HG03175 (cell line): Measurements from ENCODE around the gene ZFYVE16.
A peak's percentile ranks its signal among the peaks of the same experiment; 100 is the strongest.
"Not testable (repeated sequence)": the region's sequence is repeated elsewhere in the genome, so short reads cannot be mapped to it uniquely, and the experiment has no call there.

Experiments
- ATAC-seq: cut with Tn5 transposase; IDR thresholded peaks from one replicate; pipeline ENCODE4 v1.9.1; 2021; ENCODE audit warnings: mild to moderate bottlenecking, moderate library complexity; ENCODE audit not compliant: unreplicated experiment

ZFYVE16 gene

DNA sequence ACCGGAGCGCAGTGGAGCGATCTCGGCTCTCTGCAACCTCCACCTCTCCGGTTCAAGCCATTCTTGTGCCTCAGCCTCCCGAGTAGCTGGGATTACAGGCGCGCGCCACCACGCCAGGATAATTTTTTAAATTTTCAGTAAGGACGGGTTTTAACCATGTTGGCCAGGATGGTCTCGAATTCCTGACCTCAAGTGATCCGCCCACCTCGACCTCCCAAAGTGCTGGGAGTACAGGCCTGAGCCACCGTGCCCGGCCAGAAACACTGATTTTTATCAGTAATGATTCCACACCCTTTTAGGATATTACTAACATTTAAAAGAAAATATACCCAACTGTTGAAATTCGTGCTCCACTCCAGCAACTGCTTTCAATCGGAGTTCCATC is 79.6 kb downstream of the ZFYVE16 start:
- no peak for ATAC-seq

DNA sequence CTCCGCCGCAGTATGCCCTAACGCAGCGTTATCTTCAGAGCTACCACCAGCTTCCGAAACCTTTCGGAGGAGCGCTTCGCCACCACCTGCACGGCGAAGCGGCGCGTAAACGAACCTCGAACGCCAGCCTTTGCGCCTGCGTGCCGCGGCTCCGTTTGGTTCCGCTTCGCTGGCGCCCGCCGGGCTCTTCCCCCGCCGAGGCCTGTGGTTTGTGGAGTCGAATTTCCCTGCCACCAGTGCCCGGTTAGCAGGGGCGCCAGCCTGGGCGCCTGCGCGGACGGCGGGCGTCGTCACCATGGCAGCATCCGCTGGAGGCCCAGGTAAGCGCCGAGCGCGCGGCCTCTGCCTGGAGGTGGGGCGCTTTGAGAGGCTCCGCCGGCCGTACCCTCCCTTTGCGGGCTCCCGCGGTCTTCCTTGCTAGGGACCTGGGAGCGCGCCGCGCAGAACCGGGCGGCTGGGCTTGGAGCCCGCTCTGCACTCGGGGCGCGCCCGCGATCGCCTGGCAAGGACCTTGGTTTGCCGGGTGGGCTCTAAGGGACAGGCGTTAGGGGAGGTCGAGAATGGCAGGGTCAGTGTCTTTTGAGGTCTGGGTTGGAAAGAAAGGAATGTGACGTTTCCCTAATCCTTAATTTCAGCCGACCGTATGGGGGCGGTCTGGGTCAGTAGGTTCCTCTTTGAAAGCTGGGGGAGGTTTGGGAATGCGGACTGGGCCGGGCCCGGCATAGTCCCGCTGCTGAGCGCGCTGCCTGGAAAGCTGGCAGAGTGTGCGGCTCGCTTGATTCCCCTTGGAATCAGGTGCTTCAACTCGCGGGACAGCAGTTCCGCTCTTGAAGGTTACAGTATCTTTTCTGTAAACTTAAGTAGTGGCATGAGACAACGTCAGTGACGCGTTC is 80.2 kb downstream of the ZFYVE16 start, which contains the start of gene FAM151B:
TSS of gene FAM151B (plus strand) at position 272 of the 893 bp plus-strand sequence. CDS start at position 296, 24 bp downstream.
- peak; percentile 79 for ATAC-seq

DNA sequence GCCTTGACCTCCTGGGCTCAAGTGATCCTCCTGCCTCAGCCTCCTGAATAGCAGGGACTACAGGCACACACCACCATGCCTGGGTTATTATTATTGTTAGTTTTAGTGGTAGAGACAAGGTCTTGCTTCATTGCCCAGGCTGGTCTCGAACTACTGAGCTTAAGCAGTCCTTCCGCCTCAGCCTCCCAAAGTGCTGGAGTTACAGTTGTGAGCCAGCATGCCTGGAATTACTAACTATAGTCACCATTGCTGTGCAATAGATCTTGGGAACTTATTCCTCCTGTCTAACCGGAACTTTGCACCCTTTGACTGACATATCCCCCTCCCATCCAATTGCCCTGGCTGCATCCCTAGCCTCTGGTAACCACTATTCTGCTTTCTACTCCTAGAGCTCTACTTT is 83.4 kb downstream of the ZFYVE16 start:
- ATAC-seq, result no peak

DNA sequence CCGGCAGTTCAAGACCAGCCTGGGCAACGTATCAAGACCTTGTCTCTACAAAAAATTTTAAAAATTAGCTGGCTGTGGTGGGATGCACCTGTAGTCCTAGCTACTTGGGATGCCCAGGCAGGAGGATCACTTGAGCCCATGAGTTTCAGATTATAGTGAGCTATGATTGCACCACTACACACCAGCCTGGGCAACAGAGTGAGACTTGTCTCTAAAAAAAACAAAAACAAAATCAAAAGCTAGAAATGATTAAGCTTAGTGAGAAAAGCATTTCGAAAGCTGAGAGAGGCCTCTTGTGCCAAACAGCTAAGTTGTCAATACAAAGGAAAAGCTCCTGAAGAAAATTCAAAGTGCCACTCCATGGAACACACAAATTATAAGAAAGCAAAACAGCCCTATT is 84.9 kb downstream of the ZFYVE16 start:
- no peak for ATAC-seq

DNA sequence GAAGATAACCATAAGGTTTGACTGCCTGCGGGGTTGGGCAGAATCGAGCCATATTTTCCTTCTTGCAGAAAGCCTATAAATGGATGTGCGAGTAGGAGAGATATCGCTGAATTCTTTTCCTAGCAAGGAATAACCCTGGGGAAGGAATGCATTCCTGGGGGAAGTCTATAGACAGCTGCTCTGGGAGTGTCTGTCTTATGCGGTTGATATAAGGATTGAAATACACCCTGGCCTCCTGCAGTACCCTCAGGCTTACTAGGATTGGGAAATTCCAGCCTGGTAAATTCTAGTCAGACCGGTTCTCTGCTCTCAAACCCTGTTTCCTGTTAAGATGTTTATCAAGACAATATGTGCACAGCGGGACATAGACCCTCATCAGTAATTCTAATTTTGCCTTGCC is 85.6 kb downstream of the ZFYVE16 start:
- ATAC-seq, result not testable (repeated sequence)

DNA sequence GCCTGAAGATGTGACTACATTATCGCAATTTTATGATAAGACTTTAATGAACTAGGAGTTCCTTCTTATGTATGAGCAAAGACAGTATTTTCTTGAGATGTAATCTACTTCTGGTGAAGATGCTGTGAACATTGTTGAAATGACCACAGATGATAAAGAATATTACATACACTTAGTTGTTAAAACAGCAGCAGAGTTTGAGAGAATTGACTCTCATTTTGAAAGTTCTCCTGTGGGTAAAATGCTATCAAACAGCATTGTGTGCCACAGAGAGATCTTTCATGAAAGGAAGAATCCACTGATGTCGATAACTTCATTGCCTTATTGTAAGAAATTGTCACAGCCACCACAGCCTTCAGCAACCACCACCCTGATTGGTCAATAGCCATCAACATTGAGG is 88.0 kb downstream of the ZFYVE16 start:
- ATAC-seq, result no peak

DNA sequence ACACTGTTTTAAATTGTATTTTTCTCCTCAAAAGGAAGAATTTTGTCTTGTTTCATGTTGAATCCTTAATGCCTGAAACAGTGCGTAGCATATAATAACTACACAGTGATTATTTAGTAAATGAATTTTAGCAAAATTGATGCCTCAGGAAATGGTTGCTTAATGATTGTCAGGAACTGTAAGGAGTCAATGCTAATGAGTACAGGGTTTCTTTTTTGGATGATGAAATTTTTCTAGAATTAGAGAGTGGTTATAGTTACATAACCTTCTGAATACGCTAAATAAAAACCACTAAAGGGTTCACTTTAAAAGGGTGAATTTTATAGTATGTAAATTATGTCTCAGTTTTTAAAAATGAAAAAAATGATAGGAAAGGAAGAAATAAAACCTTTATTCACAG is 94.9 kb downstream of the ZFYVE16 start:
- ATAC-seq, result no peak

DNA sequence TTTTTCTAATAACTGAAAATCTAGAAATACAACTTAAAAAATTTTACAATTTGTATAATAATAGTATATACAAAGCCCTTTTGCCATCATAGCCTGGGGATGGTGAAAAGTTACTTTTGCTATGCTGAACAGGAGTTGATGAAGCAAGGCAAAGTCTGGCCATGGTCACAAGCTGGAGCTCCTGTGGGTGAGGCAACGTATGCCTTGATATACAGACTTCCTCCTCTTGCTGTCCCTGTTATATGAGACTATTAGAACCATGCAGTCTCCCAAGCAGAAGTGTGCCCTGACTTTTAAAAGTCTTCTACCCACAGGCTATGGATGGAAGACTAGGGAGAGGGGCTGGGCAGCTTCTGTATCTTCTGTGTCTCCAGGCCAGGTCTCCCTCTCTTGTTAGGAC is 95.8 kb downstream of the ZFYVE16 start:
- ATAC-seq, result no peak

DNA sequence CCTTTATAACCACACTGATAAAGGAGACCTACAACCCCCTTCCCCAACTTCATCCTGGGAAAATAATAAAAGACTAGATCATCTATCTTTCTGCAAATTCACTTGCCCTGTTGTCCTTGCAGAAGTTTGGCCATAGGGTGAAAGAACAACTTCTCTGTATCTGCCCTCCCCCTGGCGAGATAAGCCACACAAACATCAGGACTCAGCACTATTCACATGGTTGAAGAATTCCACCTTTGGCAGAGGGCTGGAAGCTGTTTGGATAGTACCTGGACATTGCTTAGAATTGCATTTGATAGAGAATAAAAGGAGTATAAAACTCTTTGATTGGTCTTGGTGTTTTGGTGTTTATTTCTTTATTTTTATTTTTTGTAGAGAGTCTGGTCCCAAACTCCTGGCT is 97.0 kb downstream of the ZFYVE16 start:
- ATAC-seq, result no peak

DNA sequence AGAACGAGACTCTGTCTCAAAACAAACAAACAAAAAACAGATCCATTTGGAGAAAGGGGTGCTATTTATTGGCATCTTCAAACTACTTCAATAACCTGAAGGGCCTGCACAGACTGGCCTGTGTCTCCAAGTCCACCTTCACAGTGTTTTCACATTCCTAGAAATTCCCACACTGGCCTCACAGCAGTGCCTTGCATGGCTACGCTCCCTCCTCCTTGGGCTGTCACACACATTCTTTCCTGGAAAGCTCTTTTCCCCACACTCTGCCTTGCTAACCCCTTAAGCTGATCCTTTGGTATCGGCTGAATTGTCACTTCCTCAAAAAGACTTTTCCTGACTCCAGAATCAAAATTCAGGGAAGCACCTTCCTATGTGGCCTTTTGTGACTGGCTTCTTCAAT is 99.8 kb downstream of the ZFYVE16 start:
- no peak for ATAC-seq

DNA sequence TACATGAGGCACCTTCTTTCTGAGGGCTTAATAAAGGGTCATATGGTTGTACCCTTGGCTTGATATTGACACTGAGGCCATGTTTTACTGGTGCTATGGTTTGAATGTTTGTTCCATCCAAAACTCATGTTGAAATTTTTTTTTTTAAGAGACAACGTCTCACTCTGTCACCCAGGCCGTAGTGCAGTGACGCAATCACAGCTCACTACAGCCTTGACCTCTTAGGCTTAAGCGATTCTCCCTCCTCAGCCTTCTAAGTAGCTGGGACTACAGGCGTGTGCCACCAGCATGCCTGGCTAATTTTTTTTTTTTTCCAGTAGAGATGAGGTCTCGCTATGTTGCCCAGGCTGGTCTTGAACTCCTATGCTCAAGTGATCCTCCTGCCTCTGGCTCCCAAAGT is 101.0 kb downstream of the ZFYVE16 start:
- ATAC-seq, result no peak

DNA sequence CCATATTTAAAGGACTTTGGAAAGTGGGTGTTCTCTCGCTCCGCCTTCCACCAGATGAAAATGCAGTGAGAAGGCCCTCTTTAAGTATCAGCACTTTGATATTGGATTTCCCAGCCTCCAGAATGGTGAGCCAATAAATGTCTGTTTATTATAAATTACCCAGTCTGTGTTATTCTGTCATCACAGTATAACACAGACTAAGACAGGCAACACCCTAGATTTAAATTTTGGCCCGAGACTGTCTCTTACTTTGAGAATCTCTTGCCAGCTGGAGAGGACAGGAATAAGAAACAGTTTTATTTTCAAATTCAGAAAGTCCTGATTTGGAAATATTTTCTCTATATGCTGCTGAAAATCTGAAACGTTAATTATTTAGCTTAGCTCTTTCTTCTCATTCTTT is 101.5 kb downstream of the ZFYVE16 start:
- ATAC-seq, result no peak

DNA sequence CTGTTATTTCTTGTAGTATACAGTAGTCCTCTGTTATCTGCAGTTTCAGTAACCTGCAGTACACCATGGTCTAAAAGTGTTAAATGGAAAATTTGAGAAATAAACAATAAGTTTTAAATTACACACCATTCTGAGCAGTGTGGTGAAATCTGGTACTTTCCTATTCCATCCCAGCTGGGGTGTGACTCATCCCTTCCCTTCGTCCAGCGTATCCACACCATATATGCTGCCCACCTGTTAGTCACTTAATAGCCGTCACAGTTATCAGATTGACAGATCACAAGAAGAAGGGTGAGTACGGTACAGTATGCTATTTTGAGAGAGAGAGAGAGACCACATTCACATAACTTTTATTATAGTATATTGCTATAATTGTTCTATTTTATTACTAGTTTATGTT is 109.0 kb downstream of the ZFYVE16 start:
- no peak for ATAC-seq
